Ishikawa (cell line): ENCODE results near the gene SCCPDH.

Experiments used
- CEBPB ChIP-seq: IDR thresholded peaks from 2 replicates; pipeline ENCODE4 v1.6.1; 2012
- CREB1 ChIP-seq: IDR thresholded peaks from 2 replicates; pipeline ENCODE4 v1.6.1; 2012; ENCODE audit warnings: low read depth
- EGR1 ChIP-seq: IDR thresholded peaks from 2 replicates; pipeline ENCODE4 v1.6.1; 2012
- EP300 ChIP-seq: IDR thresholded peaks from 2 replicates; pipeline ENCODE4 v1.6.1; 2012; ENCODE audit warnings: borderline replicate concordance
- FOXM1 ChIP-seq: IDR thresholded peaks from 2 replicates; pipeline ENCODE4 v1.6.1; 2012; ENCODE audit warnings: low read depth, borderline replicate concordance
- MAX ChIP-seq: IDR thresholded peaks from 2 replicates; pipeline ENCODE4 v1.6.1; 2012
- NFIC ChIP-seq: IDR thresholded peaks from 2 replicates; pipeline ENCODE4 v1.6.1; 2012
- RAD21 ChIP-seq: IDR thresholded peaks from 2 replicates; pipeline ENCODE4 v1.6.1; 2012; ENCODE audit warnings: low read depth
- REST ChIP-seq: IDR thresholded peaks from 2 replicates; pipeline ENCODE4 v1.6.1; 2012; ENCODE audit warnings: low read depth, mild to moderate bottlenecking
- TAF1 ChIP-seq: IDR thresholded peaks from 2 replicates; pipeline ENCODE4 v1.6.1; 2012; ENCODE audit warnings: low read depth, mild to moderate bottlenecking
- TCF12 ChIP-seq: IDR thresholded peaks from 2 replicates; pipeline ENCODE4 v1.6.1; 2012; ENCODE audit warnings: low read depth
- TEAD4 ChIP-seq: IDR thresholded peaks from 2 replicates; pipeline ENCODE4 v1.6.1; 2012
- YY1 ChIP-seq: IDR thresholded peaks from 2 replicates; pipeline ENCODE4 v1.6.1; 2012; ENCODE audit warnings: low read depth
- ZBTB7A ChIP-seq: IDR thresholded peaks from 2 replicates; pipeline ENCODE4 v1.6.1; 2012; ENCODE audit warnings: low read depth
- TF ChIP-seq, protein P1 (sequence below): IDR thresholded peaks from 2 replicates; pipeline ENCODE4 v1.6.1; 2012

The SCCPDH gene

GRCh38 chr1:246690100-246690499 lies 34.1 kb upstream of the SCCPDH start:
- no peak for TF ChIP-seq MAX
- no peak for TF ChIP-seq TAF1
- no peak for TF ChIP-seq CREB1

- no peak for TF ChIP-seq NFIC
- no peak for TF ChIP-seq FOXM1
- TF ChIP-seq ZBTB7A: no peak
- no peak for TF ChIP-seq TAF1
- TF ChIP-seq, protein P1, sequence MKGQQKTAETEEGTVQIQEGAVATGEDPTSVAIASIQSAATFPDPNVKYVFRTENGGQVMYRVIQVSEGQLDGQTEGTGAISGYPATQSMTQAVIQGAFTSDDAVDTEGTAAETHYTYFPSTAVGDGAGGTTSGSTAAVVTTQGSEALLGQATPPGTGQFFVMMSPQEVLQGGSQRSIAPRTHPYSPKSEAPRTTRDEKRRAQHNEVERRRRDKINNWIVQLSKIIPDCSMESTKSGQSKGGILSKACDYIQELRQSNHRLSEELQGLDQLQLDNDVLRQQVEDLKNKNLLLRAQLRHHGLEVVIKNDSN: no peak
Measured at GRCh38 chr1:246691622-246692495, 32.4 kb upstream of the SCCPDH start.

DNA sequence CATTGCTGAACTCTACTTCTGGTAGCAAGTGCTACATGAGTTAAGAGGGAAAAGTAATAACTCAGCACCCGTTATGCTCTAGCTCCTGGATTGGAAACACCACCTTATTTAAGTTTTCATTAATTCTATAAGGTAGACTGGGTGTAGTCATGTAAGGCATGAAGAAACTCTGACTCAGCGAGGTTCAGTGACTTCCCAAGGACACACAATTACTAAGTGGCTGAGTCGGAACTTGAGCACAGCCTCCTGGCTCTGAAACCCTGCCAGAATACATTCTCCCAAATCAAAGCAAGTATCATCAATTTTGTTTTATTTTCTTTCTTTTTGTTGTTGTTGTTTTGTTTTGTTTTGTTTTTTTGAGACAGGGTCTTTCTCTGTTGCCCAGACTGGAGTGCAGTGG lies 29.1 kb upstream of the SCCPDH start:
- TF ChIP-seq EGR1 (no peak), MAX (no peak)

DNA sequence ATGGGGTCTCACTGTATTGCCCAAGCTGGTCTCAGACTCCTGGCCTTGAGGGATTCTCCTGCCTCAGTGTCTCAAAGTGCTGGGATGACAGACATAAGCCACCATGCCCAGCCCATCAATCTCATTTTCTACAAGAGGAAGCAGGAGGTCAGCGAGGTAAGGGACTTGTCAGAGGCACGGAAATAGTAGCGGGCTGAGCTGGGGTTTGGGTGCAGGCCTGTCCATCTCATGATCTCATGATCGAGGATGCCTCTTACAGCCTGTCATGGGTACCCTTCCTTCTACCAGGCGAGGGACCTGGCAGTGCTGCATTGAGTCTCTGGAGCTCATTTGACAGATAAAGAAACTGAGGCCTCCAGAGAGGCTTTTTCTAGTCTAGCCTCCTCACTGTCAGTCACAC lies 28.5 kb upstream of the SCCPDH start:
- TF ChIP-seq EP300: no peak
- no peak for TF ChIP-seq MAX
- TF ChIP-seq RAD21: no peak
- TF ChIP-seq CEBPB: no peak
- TF ChIP-seq ZBTB7A: no peak
- no peak for TF ChIP-seq TAF1
- TF ChIP-seq YY1: no peak
- no peak for TF ChIP-seq TCF12
- TF ChIP-seq REST: no peak
- no peak for TF ChIP-seq NFIC

- TF ChIP-seq RAD21 (no peak), FOXM1 (no peak), TCF12 (no peak), EP300 (no peak), TAF1 (no peak), REST (no peak), MAX (no peak), YY1 (no peak), CREB1 (no peak), CEBPB (no peak), TEAD4 (no peak), EGR1 (no peak), ZBTB7A (no peak), NFIC (no peak)
- TF ChIP-seq, protein P1: no peak
Measured at GRCh38 chr1:246698466-246699094, 25.6 kb upstream of the SCCPDH start.

DNA sequence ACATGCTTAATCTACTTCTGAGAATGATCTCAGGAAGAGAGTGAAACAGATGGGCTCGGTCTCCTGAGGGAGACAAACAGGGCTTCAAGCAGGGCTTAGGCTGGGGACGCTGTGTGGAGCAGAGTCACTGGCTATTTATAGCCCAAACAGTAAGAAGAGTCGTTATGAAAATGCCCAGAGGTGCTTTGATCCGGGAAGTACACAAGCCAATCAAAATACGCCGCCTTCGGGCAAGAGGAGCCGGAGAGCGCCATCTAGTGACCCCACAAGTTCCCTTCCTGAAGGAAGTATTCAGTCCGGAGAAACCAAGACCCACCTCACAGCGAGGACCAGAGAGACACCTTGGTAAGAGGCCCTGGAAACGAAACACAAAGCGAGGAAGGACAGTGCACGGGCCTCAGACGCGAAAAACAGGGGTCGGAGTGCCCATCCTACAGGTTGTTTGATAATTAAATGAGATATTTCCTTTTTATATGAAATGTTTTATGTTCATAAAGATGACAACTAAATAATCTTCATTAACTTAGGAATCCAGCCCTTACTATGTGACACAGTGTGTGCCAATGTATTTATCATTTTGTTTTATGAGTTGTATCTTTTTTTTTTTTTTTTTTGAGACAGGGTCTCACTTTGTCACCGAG lies 25.0 kb upstream of the SCCPDH start:
- TF ChIP-seq ZBTB7A (no peak), RAD21 (peak; percentile 91)
